K562 (cell line): ENCODE results near the gene KLRF2. TPM values are rescaled to one million over a fixed set of nuclear protein-coding genes. Genes with fewer than 3 reads are reported as not detected.

Experiments used
- ATAC-seq: fragments of 200-7000 bp; cut with Tn5 transposase; 3 replicates; pipeline ENCODE4 v1.9.1; 2020; ENCODE audit warnings: moderate library complexity
- BruUV-seq: library from RNA; stranded (reverse); fragments of 400-500 nt; replicated peaks from 2 replicates; lab custom pipeline; 2021; lab: Mats Ljungman, UMichigan
- CTCF ChIA-PET: fragments of 300-600 bp; formaldehyde crosslinking; extraction: SDS; loops from one replicate; lab custom pipeline; 2021; ENCODE audit warnings: low intra/inter-chr PET ratio; lab: Yijun Ruan, JAX
- POLR2A ChIA-PET: fragments of 300-600, 350-650 bp; sonication (Branson Sonifier 250); formaldehyde crosslinking; extraction: SDS; loops from one replicate; lab custom pipeline; 2021; ENCODE audit warnings: antibody characterized with exemption, inconsistent platforms; lab: Yijun Ruan, JAX
- DNase-seq, 4 experiments: peaks; one replicate each; pipeline versions ENCODE4 v3.0.0 to v3.0.0-alpha.2; 2011 to 2018; ENCODE audit warnings: low spot score in 3 of 4, mixed read lengths in 3 of 4; ENCODE audit errors: extremely low read depth in 1 of 4
- FAIRE-seq: peaks from 2 replicates; lab custom pipeline; 2011; peaks lifted over from hg19 to GRCh38; lab: Jason Lieb, UNC
- H2AFZ ChIP-seq: 2 replicates; pipeline ENCODE4 v1.6.0; 2011; ENCODE audit warnings: low read depth, low read length, control low read depth, inconsistent platforms
- H3K27ac ChIP-seq: fragments of 200-600 bp; 3 replicates; pipeline ENCODE4 v1.8.0; 2011; ENCODE audit warnings: low read depth, mild to moderate bottlenecking, control low read depth, inconsistent platforms, low read length, moderate library complexity, mixed read lengths; ENCODE audit errors: extremely low read depth
- H3K27me3 ChIP-seq, 2 experiments: fragments of 300-600 bp in 1 of 2; 2 replicates in 1 of 2; 3 replicates in 1 of 2; pipeline versions ENCODE4 v1.6.0 to v1.8.0; 2011; ENCODE audit warnings: inconsistent platforms in 2 of 2, low read length in 2 of 2, mild to moderate bottlenecking in 1 of 2, mixed read lengths in 1 of 2, moderate library complexity in 1 of 2; ENCODE audit not compliant: control insufficient read depth in 2 of 2, insufficient read depth in 2 of 2
- H3K36me3 ChIP-seq: fragments of 300-600 bp; 3 replicates; pipeline ENCODE4 v1.8.0; 2011; ENCODE audit warnings: mild to moderate bottlenecking, low read length, inconsistent platforms; ENCODE audit not compliant: control insufficient read depth, insufficient read depth
- H3K4me1 ChIP-seq, 2 experiments: fragments of 200-600 bp in 1 of 2; replicated peaks in 1 of 2; 2 replicates in 1 of 2; 3 replicates in 1 of 2; pipeline versions ENCODE4 v1.5.1 to v1.8.0; 2011; ENCODE audit warnings: inconsistent platforms in 2 of 2, low read length in 2 of 2, mild to moderate bottlenecking in 1 of 2, mixed read lengths in 1 of 2, moderate library complexity in 1 of 2; ENCODE audit not compliant: control insufficient read depth in 2 of 2, insufficient read depth in 2 of 2
- H3K4me2 ChIP-seq: 2 replicates; pipeline ENCODE4 v1.6.1; 2011; ENCODE audit warnings: low read length, control low read depth, inconsistent platforms, mixed read lengths; ENCODE audit not compliant: insufficient read depth
- H3K4me3 ChIP-seq: fragments of 200-600 bp; sonication (generic), shearing (Covaris generic); 2 replicates; pipeline ENCODE4 v1.5.1; 2016; ENCODE audit warnings: control low read depth, inconsistent platforms
- H3K79me2 ChIP-seq: fragments of 200-600 bp; 3 replicates; pipeline ENCODE4 v1.8.0; 2011; ENCODE audit warnings: low read length, inconsistent platforms; ENCODE audit not compliant: control insufficient read depth, insufficient read depth
- H3K9ac ChIP-seq, 2 experiments: 2 replicates each; pipeline versions ENCODE4 v1.6.0 to v1.6.1; 2011; ENCODE audit warnings: low read depth in 2 of 2, low read length in 2 of 2, control low read depth in 1 of 2, inconsistent platforms in 1 of 2, mild to moderate bottlenecking in 1 of 2, mixed read lengths in 1 of 2; ENCODE audit not compliant: insufficient read depth in 1 of 2
- H3K9me1 ChIP-seq: one replicate; pipeline ENCODE4 v1.6.0; 2011; ENCODE audit warnings: inconsistent platforms, mild to moderate bottlenecking, low read length, moderate library complexity; ENCODE audit not compliant: control insufficient read depth, insufficient read depth
- H3K9me3 ChIP-seq: replicated peaks from 2 replicates; pipeline ENCODE4 v1.5.1; 2011; ENCODE audit warnings: low read depth, low read length, inconsistent platforms; ENCODE audit not compliant: control insufficient read depth, insufficient read depth
- H4K20me1 ChIP-seq: replicated peaks from 2 replicates; pipeline ENCODE4 v1.6.1; 2011; ENCODE audit warnings: low read length, inconsistent platforms, mixed read lengths; ENCODE audit not compliant: control insufficient read depth, insufficient read depth
- ATF2 ChIP-seq: sonication (generic); formaldehyde crosslinking; IDR thresholded peaks from 2 replicates; pipeline ENCODE4 v1.8.1; 2022; ENCODE audit warnings: missing genetic modification reagents
- CEBPG ChIP-seq, 3 experiments: fragments of 200-800 bp in 1 of 3; sonication (Bioruptor generic) in 1 of 3; sonication (generic) in 1 of 3; formaldehyde crosslinking in 1 of 3; IDR thresholded peaks in 2 of 3; conservative IDR thresholded peaks in 1 of 3; 2 replicates each; pipeline versions ENCODE4 v1.6.1 to v1.8.0; 2016 to 2022; ENCODE audit warnings: missing compliant biosample characterization in 2 of 3, missing genetic modification characterization in 2 of 3, mild to moderate bottlenecking in 1 of 3, missing genetic modification reagents in 1 of 3
- ETV6 ChIP-seq, 3 experiments: fragments of 150-350 bp in 1 of 3; sonication (generic) in 1 of 3; formaldehyde crosslinking in 1 of 3; IDR thresholded peaks; 2 replicates each; pipeline versions ENCODE4 v1.6.1 to v1.8.0; 2014 to 2022; ENCODE audit warnings: borderline replicate concordance in 2 of 3, low read depth in 2 of 3, antibody characterized with exemption in 1 of 3, low read length in 1 of 3, mild to moderate bottlenecking in 1 of 3, missing genetic modification reagents in 1 of 3
- KLF13 ChIP-seq: fragments of 450-650 bp; IDR thresholded peaks from 2 replicates; pipeline ENCODE4 v1.6.1; 2016; ENCODE audit warnings: missing genetic modification characterization, low read depth, mild to moderate bottlenecking, missing compliant biosample characterization, moderate library complexity, borderline replicate concordance
- TBP ChIP-seq: optimal IDR thresholded peaks from 2 replicates; pipeline ENCODE3; 2011; ENCODE audit warnings: low read depth, low read length, improper control_type of control experiment
- ZBTB9 ChIP-seq: fragments of 450-650 bp; formaldehyde crosslinking; IDR thresholded peaks from 2 replicates; pipeline ENCODE4 v1.4.0; 2020; ENCODE audit warnings: mild to moderate bottlenecking, moderate library complexity
- ZNF274 ChIP-seq: IDR thresholded peaks from 2 replicates; pipeline ENCODE4 v1.6.1; 2011; ENCODE audit warnings: low read depth, mild to moderate bottlenecking, low read length, moderate library complexity, borderline replicate concordance
- ZNF316 ChIP-seq: fragments of 450-650 bp; IDR thresholded peaks from 2 replicates; pipeline ENCODE4 v1.6.1; 2016
- WGBS: fragments of 100-300 bp; shearing (Covaris generic); methylation state at CpG from one replicate; pipeline ENCODE4 v1.1.6; 2016; ENCODE audit warnings: low coverage, mixed read lengths; ENCODE audit not compliant: insufficient coverage; ENCODE audit errors: missing lambda C conversion rate; 5-methylcytosine and 5-hydroxymethylcytosine counted together
- in situ Hi-C: fragments of 300-500 bp; cut with MboI; formaldehyde crosslinking; loops from 4 replicates; pipeline ENCODE4 v1.15.0; 2018; ENCODE audit warnings: inconsistent platforms, mixed read lengths
- intact Hi-C: fragments of 100-400 bp; cut with micrococcal nuclease; formaldehyde crosslinking; loops from 2 replicates; pipeline ENCODE4 v1.14.2; 2022
- polyA plus RNA-seq, 8 experiments: library from polyadenylated mRNA; depleted of rRNA in 4 of 8; stranded (reverse) in 5 of 8; unstranded in 3 of 8; fragments of >200 nt; fragmentation: Nextera tagmentation in 2 of 8; fragmentation: Illumina TruSeq in 1 of 8; extraction: Ambion mirVana in 2 of 8; extraction: Trizol in 1 of 8; gene quantifications; 2 replicates each; pipeline versions ENCODE4 v1.2.1 to v1.2.3, GENCODE V29; 2011 to 2014; ENCODE audit warnings: inconsistent platforms in 1 of 8, missing spikeins in 1 of 8
- total RNA-seq, 7 experiments: library from RNA; depleted of rRNA in 6 of 7; stranded (reverse); fragments of >200 nt in 6 of 7; fragmentation: Illumina TruSeq in 2 of 7; extraction: Trizol in 2 of 7; gene quantifications; 2 replicates each; pipeline versions ENCODE4 v1.2.1 to v1.2.3, GENCODE V29; 2011 to 2021; ENCODE audit warnings: low replicate concordance in 1 of 7
- TF ChIP-seq, protein P1 (sequence below): fragments of 250-450 bp; sonication (Bioruptor Pico); IDR thresholded peaks from 2 replicates; pipeline ENCODE4 v1.4.0; 2020; ENCODE audit warnings: mild to moderate bottlenecking, moderate library complexity, borderline replicate concordance

The KLRF2 gene
- total and polyA plus RNA-seq, 9 of the 15 experiments (the other 6 are each of a cell fraction or from before 2014, with no cell fraction given) = not detected

DNA sequence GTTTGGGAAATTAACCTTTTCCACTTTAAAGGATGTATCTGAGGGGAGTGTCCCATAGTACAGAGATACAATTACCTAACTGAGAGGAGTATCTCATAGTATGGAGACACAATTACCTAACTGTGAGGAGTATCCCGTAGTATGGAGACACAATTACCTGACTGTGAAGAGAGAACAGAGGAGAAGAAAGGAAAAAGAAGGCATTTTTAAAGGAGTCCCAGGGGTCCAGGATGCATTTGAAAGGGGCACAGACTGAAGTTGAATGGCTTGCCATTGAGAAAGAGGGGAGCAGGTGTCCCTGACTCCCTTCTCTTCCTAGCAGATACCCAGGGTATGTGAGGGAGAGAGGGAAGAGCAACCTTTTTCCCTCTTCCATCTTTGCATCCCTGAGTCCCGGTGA is 17.9 kb downstream of the KLRF2 start (continued):
- TF ChIP-seq CEBPG (CRISPR knock-in tag; IDR thresholded peaks at IDR 0.05) = no peak
- no peak for TF ChIP-seq CEBPG (tag; conservative IDR thresholded peaks at IDR 0.05 in 1 of 2, IDR thresholded peaks at IDR 0.05 in 1 of 2)
- no peak for TF ChIP-seq ETV6 (IDR thresholded peaks at IDR 0.05; ENCODE audit: borderline replicate concordance in 1 of 2, low read depth in 2 of 2, low read length in 1 of 2)
- no peak for TF ChIP-seq ETV6 (CRISPR knock-in tag; IDR thresholded peaks at IDR 0.05; ENCODE audit: borderline replicate concordance)
- no peak for TF ChIP-seq KLF13 (tag)
- no peak for TF ChIP-seq ZBTB9 (CRISPR knock-in tag)
- TF ChIP-seq TBP = no peak

DNA sequence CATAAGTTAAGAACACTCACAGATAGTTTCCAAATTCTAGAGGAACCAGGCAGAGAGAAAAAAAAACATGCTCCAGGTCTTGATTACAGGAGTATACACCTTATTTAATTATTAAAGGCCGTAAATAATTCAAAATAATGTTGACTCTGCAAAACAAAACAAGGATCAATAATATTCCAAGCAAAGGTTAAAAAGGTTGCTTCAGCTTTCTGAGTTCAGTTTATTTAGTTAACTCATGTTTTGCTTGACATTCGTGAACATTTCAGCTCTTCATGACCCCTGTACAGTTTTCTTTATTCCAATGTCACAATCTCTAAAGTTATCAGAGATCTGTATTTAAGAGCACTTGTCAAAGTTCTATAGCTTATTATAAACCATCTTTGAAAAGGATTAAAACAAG is 19.6 kb downstream of the KLRF2 start:
- ChIA-PET CTCF (no interaction called here), POLR2A (no interaction called here)
- Histone ChIP-seq H3K79me2 (no peaks in the 10 kb centered on the region), H3K9me3 (0 out of 2 replicates have a peak, but pooled peaks cover 2% of the 10 kb centered on the region), H2AFZ (no peak overlapping the region), H3K4me3 (no peak overlapping the region), H3K9ac (no peak overlapping the region), H3K27ac (no peak overlapping the region), H3K4me2 (no peak overlapping the region), H3K4me1 (no peaks in the 10 kb centered on the region; a peak in 2 of 5 replicates), H4K20me1 (no peaks in the 10 kb centered on the region), H3K27me3 (no peaks in the 10 kb centered on the region), H3K9me1 (no peaks in the 10 kb centered on the region), H3K36me3 (no peaks in the 10 kb centered on the region)
- no peak for DNase-seq
- whole genome bisulfite sequencing = 30% methylated on average over 2 of the region's 2 CpGs
- in situ Hi-C loops (no loop called here), intact Hi-C loops (no loop called here)
- no peak for FAIRE-seq
- no peak for ATAC-seq
- BruUV-seq = no TSS peak
- TF ChIP-seq, protein P1, sequence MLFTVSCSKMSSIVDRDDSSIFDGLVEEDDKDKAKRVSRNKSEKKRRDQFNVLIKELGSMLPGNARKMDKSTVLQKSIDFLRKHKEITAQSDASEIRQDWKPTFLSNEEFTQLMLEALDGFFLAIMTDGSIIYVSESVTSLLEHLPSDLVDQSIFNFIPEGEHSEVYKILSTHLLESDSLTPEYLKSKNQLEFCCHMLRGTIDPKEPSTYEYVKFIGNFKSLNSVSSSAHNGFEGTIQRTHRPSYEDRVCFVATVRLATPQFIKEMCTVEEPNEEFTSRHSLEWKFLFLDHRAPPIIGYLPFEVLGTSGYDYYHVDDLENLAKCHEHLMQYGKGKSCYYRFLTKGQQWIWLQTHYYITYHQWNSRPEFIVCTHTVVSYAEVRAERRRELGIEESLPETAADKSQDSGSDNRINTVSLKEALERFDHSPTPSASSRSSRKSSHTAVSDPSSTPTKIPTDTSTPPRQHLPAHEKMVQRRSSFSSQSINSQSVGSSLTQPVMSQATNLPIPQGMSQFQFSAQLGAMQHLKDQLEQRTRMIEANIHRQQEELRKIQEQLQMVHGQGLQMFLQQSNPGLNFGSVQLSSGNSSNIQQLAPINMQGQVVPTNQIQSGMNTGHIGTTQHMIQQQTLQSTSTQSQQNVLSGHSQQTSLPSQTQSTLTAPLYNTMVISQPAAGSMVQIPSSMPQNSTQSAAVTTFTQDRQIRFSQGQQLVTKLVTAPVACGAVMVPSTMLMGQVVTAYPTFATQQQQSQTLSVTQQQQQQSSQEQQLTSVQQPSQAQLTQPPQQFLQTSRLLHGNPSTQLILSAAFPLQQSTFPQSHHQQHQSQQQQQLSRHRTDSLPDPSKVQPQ = no peak
- no peak for TF ChIP-seq ZBTB9 (CRISPR knock-in tag)
- no peak for TF ChIP-seq ATF2 (CRISPR knock-in tag)
- TF ChIP-seq ZNF274 = no peak
- peak; percentile 30; the same call in 1 of the 2 replicates for TF ChIP-seq ZNF316
